GM19023 (cell line): ENCODE results near the gene NBEA.
A peak's percentile ranks its signal among the peaks of the same experiment; 100 is the strongest.
"Not testable (repeated sequence)": the region's sequence is repeated elsewhere in the genome, so short reads cannot be mapped to it uniquely, and the experiment has no call there.

ENCODE experiments used
- ATAC-seq: cut with Tn5 transposase; IDR thresholded peaks from one replicate; pipeline ENCODE4 v1.9.1; 2021; ENCODE audit warnings: mild to moderate bottlenecking, moderate library complexity; ENCODE audit not compliant: unreplicated experiment

Gene NBEA, protein sequence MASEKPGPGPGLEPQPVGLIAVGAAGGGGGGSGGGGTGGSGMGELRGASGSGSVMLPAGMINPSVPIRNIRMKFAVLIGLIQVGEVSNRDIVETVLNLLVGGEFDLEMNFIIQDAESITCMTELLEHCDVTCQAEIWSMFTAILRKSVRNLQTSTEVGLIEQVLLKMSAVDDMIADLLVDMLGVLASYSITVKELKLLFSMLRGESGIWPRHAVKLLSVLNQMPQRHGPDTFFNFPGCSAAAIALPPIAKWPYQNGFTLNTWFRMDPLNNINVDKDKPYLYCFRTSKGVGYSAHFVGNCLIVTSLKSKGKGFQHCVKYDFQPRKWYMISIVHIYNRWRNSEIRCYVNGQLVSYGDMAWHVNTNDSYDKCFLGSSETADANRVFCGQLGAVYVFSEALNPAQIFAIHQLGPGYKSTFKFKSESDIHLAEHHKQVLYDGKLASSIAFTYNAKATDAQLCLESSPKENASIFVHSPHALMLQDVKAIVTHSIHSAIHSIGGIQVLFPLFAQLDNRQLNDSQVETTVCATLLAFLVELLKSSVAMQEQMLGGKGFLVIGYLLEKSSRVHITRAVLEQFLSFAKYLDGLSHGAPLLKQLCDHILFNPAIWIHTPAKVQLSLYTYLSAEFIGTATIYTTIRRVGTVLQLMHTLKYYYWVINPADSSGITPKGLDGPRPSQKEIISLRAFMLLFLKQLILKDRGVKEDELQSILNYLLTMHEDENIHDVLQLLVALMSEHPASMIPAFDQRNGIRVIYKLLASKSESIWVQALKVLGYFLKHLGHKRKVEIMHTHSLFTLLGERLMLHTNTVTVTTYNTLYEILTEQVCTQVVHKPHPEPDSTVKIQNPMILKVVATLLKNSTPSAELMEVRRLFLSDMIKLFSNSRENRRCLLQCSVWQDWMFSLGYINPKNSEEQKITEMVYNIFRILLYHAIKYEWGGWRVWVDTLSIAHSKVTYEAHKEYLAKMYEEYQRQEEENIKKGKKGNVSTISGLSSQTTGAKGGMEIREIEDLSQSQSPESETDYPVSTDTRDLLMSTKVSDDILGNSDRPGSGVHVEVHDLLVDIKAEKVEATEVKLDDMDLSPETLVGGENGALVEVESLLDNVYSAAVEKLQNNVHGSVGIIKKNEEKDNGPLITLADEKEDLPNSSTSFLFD (N-terminal part only)

DNA sequence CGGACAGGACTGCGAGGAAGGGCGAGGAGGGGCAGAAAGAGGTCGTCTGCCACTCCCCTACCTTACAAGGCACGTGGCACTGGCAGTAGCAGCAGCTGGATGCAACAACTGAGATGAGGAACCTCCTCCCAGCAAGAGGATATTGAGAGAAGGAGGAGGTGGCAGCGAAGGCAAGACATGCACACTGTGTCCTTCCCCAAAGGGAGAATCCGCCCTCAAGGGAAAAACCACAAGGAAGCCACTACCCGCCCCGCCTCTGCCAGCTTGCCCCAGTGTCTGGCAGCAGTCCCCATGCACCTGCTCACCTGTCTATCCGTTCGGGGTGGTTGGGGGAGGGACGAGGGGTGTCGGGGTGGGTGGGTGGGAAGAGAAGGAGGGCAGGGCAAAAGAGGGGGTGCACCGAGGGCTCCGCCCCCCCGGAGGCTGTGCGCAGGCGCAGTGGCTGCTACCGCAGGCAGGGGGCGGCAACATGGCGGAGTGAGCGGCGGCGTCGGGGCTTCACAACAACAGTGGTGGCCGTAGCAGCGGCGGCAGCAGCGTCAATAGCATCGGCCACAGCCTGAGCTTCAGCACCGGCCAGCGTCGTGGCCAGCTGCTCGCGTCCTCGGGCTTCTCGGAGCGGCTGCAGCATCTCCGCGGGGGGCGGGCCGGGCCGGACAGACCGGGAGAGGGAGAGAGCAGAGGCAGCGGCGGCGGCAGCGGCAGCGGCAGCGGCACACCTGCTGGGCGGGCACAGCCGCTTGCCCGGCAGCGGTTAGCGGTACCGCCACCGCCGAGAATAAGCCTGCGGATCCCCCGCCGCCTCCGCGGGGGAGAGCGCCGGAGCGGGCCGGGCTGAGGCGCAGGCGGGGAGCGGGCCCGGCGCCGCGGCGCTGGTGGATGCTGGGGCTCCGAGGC, at the start of gene NBEA:
TSS of gene NBEA (plus strand) at position 436 of the 897 bp plus-strand sequence. CDS start 551 bp downstream, outside the sequence.
- ATAC-seq: peak; percentile 79

DNA sequence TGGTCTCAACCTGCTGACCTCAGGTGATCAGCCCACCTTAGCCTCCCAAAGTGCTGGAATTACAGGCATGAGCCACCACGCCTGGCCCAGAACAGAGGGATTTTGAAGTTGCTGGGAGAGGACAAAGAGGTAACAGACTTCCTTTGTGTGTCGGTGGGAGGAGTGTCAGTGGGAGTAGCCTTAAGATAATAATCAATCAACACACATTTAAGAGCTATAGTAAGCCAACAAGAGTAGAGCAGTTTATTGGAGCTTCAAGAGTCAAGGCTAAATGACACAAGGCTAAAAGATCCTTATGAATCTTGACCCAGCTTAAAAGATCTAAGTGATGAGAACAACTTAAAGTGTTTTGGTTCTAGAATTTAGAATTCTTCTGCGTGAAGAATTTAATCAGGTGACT, 47.3 kb upstream of the NBEA start:
- ATAC-seq: no peak

DNA sequence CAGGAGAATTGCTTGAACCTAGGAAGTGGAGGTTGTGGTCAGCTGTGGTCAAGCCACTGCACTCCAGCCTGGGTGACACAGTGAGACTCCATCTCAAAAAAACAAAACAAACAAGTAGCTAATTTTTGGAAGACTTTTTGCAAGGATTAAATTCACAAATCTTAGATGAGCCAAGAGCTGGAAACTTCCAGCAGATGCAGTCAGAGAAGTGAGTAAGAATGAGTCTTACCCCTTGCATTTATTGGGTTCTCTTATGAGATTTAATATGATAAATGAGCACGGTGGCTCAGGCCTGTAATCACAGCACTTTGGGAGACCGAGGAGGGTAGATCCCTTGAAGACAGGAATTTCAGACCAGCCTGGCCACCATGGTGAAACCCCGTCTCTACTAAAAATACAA, 44.9 kb upstream of the NBEA start:
- ATAC-seq: no peak

DNA sequence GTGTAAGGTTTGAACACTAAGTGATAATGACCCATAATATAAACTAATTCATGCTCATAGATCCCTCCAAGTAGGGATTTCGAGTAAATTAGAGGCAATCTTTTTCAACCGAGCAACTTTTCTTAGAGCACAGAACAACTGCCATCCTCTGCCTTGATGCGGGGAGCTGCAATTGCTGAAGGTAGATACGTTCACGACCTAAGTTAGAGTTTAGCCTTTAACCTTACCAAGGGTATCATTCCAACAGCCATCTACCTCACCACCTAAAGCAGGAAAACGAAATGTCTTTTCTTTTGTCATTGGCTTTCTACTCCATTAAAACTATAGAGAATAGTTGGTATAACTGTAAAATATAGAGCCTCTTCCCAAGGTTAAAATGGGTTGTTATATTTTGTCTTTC, 42.2 kb upstream of the NBEA start:
- ATAC-seq: no peak

DNA sequence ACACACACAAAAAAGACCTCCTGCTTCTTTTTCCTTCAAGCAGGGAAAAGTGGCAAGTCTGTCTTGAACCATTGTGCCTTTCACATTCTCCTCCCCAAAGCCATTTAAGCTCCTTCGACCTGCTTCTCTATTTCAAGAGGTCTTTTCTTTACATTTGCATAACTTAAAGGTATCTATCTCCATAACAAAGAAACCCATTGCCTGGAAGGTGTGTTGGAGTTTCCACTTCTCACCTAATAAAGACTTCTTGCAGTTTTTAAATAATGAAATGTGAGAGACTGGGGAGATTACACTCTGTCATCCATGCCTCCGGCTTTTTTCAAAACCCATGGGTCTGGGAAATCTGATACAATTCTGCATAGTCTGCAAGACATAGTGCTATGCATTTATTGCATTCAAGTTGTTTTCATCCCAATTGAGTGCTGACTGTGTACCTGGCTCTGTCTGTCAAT, 41.8 kb upstream of the NBEA start:
- no peak for ATAC-seq

DNA sequence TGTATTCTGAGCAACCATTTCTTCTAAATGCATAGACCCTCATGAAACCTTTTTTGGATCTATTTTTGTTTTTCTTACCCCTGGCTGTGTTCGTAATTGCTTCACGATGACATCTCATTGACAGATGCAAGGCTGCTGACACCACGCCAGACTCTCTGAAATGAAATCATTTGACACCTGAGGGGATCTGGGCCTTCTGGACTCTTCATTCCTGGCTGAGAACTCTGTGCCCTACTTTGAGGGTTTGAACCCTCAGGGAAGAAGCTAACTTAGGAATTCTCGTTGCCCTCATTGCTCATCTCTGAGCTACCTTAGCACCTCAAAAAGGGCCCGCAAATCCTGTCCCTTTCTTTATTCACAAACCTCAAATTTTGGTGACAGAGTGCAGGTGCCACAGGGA, 40.5 kb upstream of the NBEA start:
- no peak for ATAC-seq

DNA sequence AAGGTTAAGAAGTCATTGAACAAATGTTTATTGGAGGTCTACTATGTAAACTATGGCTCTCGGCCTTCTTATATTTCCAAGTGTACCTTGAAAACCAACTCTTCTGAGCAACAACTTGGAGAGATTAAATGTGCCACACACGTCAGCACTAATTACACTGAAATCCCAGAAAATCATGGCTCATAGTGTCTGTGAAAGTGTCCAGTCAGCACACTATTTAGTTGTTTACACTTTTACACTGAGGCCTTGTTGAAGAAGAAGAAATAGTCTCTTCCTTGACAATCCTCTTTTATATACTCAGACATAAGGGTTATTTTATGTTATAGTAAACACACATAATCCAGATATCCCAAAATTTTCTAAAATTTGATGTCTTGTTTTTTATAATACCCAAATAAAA, 30.9 kb upstream of the NBEA start:
- ATAC-seq: no peak

DNA sequence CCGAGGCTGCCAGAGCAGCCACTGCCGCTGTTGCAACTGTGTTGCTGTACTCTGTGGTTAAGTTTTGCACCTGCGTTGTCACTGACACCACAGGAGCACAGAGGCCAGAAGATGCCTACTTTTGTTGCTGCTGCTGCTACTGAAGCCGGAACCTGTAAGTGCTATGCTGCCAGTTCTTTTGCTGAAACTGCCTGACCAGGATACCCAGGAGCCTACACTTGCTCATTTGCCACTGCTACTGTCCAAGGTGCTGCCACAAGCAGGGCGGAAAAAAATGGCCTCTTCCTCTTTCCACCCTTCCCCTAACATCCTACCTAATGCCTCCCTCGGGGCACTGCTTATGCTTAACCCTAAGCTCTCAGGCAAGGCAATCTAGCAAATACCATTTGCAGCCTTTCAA, 29.0 kb upstream of the NBEA start:
- no peak for ATAC-seq

DNA sequence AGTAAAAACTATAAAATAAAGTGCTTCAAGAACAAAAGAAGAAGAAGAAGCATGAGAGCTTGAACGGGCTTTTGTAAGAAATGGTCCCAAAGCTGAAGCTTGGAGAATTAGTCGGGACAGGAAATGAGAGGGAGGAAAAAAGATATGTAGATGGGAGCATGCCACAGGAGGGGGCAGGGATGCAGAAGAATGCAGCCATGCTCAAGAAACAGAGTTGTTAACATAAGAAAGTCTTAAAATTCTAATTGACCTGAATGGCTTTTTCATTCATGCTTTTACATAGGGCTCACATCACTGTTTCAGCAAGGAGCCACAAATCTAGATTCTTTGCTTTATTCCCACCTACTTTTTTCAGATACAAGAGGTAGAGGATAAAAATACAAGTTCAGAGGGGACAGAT, 27.7 kb upstream of the NBEA start:
- no peak for ATAC-seq

DNA sequence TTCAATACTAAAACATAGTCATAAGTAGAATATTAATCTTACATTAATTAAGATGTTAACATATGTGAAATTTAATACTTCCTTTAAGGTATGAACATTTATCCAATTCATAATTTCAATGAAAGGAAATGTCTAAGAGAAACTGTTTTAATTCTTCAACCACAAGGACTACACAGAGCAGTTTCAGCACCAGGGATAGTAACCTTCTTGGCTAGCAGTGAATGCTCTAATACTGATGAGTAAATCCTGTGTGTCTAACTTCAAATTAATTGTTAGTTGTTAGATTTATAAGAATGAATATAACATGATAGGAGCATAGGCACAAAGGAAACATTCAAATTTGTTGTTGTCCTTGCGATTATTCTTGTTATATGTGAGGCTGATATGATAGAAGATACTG, 15.6 kb upstream of the NBEA start:
- ATAC-seq: no peak

DNA sequence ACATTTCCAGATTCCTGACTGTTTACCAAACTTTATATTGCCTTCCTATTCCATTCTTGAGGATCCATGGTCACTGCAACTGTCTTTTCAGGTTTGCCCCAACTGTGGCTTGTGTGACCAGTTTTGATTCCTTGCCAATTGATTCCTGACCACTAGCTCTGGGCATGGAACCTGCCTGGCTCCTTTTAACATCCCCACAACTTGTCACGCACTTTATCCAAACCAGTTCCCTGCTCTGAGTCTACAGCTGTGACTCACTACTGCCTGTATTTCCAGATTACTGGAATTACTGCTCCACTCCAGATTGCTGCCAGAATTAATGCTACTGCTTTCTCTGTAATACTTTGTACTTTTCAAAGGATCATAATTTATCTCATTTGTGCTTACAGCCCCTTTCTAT, 13.4 kb upstream of the NBEA start:
- not testable (repeated sequence) for ATAC-seq

DNA sequence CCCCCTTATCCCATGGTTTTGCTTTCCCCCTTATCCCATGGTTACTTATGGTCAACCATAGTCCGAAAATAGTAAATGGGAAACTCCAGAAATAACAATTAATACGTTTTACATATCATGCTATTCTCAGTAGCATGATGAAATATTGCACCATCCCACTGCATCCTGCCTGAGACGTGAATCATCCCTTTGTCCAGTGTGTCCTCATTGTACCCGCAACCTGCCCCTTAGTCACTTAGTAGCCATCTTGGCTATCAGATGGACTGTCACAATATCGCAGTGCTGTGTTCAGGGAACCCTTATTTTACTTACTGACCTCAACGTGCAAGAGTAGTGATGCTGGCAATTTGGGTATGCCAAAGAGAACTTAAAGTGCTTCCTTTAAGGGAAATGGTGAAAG, 10.5 kb upstream of the NBEA start:
- ATAC-seq: no peak

DNA sequence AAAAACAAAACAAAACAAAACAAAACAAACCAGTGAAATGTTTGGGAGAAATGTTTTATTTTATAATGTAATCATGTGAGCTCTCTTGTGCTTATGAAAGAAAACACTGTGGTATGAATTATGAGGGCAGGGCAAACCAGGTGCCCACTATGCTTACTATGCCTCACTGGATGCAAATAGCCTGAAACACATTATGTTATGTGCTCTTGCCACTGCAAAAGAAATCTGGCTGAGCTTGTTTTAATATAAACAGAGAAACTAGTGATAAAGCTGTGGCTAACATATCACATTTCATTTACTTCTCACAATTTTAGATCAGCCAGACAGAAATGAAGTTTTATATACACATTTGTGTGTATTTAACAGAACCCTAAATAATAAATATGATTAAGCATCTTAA, 8.7 kb upstream of the NBEA start:
- no peak for ATAC-seq

DNA sequence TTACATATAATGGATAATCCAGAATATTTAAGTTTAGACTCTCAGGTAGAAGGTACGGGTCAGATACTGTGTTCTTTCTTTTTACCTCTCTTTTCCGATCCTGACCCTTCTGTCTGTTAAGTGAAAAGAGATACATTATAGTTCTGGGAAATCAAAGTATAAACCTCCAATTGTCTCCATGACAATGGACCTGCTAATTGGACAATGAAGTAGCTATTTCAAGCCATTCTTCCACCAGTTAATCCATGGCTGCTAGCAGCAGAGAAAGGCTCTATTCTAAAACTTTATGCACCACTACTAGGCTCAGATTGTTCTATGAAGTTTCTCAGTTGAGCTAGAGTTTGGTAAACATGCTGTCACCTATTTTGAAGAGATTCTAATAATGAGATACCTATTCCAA, 8.3 kb upstream of the NBEA start:
- ATAC-seq: no peak

DNA sequence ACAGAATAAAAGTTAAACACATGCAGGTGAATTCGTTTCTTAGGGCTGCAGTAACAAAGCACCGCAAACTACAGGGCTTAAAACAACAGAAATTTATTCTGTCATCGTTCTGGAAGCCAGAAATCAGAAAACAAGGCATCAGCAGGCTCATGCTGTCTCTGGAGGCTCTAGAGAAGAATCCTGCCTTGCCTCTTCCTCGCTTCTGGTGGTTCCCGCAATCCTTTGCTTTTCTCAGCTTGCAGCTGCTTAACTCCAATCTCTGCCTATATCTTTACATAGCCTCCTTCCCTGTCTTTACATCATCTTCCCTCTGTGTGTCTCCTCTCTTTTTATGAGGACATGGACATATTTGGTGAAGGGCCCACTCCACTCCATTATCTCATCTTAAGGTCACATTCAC, 6.2 kb upstream of the NBEA start:
- no peak for ATAC-seq

DNA sequence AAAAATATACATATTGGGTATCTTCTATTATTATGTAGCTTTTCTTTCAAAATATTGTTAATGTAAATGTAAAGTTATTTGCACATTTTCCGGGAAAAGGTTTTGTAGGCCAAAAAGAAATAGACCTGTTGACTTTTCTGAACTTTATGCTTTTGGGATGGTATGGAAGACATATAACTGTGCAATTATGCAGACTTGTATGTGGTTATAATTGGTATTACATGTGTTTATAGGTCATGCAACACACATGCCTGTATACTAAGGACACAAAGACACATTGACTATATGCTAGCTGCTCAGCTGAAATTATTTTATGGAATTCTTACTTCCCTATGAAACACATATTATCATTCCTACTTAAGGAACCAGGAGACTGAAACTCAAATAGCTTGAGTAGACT, 2.3 kb upstream of the NBEA start:
- ATAC-seq: no peak

DNA sequence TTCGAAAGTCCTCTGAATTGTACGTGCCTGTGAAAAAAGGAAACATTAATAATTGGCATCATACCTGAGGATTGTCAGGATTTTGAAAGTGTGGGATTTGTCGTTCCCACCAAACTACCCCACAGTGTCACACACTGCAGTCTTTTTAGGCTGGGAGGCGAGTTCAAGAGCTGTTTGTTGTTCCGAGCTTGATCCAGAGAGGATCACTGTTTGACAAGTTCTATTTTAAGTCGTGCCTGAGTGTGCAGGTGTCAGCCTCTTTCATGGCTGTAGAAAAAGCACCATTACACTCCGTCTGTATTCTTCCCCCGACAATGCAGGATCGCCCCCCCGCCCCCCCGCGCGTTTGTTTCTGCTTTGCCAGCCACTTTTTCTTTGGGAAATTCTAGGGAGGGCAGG, 635 bp upstream of the NBEA start:
- ATAC-seq: no peak

DNA sequence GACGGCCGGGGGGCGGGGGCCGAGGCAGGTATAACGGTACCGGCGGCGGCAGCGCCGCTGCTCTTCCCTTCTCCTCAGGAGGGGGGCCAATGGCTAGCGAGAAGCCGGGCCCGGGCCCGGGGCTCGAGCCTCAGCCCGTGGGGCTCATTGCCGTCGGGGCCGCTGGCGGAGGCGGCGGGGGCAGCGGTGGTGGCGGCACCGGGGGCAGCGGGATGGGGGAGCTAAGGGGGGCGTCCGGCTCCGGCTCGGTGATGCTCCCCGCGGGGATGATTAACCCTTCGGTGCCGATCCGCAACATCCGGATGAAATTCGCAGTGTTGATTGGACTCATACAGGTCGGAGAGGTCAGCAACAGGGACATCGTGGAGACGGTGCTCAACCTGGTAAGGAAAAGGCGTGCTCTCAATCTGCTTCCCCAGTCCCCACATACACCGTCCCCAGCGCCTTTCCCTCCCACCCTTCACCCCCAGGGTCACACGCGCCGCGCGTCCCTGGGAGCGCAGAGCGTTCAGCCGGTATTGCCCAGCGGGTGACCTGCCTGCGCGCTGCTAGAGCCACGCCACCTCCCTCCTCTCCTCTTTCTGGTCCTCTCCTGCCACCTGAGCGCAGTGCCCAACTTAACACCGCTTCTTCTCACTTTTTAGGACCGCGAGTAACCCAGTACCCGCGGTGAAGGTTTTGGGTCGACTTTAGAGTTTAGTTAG, 814 bp downstream of the NBEA start:
- peak; percentile 25 for ATAC-seq

DNA sequence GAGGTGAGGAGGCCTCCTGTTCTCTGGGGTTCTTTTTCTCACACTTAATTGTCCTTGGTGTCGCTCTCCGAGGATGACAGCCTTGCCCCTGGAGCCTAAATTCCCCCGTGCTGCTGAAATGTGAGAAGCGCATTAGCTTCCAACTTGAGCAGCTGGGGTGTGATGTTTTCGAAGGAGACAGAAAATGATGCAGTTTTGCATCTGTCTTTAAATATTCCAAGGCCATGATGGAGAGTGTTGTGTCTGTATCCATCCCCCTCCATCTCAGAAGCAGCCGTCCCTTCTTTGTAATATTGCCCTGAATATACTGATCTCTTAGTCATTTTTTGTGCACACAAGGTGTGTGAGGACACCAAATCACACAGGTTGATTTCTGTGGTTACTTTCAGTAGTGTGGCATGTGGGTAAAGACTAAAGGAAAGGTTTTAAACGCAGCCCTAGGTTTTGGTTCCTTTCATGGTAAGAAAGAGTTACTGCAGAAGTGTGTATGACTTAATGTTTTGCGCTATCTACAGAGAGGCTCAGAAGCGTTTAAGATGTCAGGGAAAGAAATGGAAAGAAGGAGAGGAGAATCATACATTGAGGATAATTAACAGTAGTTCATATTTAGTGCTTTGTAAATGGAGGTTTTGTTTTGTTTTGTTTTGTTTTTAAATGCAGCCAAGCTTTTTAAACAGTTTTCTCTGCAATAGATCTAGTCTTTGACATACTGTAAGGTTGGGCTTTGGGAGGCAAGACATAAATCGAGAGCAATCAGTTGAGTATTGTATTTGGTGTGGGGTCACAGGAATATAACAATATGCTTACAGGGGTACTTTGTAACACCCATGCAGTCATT, 1.6 kb downstream of the NBEA start:
- no peak for ATAC-seq
